OCI-LY1 (cell line): ENCODE results near the gene CNTNAP5.

ENCODE experiments used
- H2AFZ ChIP-seq: fragments of 200-600 bp; sonication (generic), shearing (Covaris generic); 2 replicates; pipeline ENCODE4 v1.6.0; 2014; ENCODE audit warnings: antibody characterized with exemption, mild to moderate bottlenecking, low read length
- H3F3A ChIP-seq: fragments of 200-600 bp; sonication (generic), shearing (Covaris generic); 2 replicates; pipeline ENCODE4 v1.6.0; 2014; ENCODE audit warnings: mild to moderate bottlenecking, antibody characterized with exemption, low read length, moderate library complexity; ENCODE audit not compliant: insufficient read depth
- H3K27ac ChIP-seq: fragments of 200-600 bp; sonication (generic); 2 replicates; pipeline ENCODE4 v1.5.1; 2014; ENCODE audit warnings: low read length, mixed run types, mild to moderate bottlenecking, low read depth; ENCODE audit not compliant: poor library complexity, severe bottlenecking
- H3K27me3 ChIP-seq: fragments of 200-600 bp; sonication (generic); 2 replicates; pipeline ENCODE4 v1.6.0; 2014; ENCODE audit warnings: antibody characterized with exemption, mild to moderate bottlenecking, low read length, moderate library complexity; ENCODE audit not compliant: insufficient read depth
- H3K36me3 ChIP-seq: fragments of 200-600 bp; sonication (generic); 2 replicates; pipeline ENCODE4 v1.6.1; 2014; ENCODE audit warnings: mild to moderate bottlenecking, antibody characterized with exemption, low read length, moderate library complexity, mixed read lengths; ENCODE audit not compliant: insufficient read depth
- H3K4me1 ChIP-seq: fragments of 200-600 bp; sonication (generic); 2 replicates; pipeline ENCODE4 v1.5.1; 2014; ENCODE audit warnings: mild to moderate bottlenecking, low read length, moderate library complexity; ENCODE audit not compliant: insufficient read depth, severe bottlenecking
- H3K4me2 ChIP-seq: fragments of 200-600 bp; sonication (generic), shearing (Covaris generic); 2 replicates; pipeline ENCODE4 v1.6.1; 2014; ENCODE audit warnings: low read length
- H3K4me3 ChIP-seq: fragments of 200-600 bp; sonication (generic); 2 replicates; pipeline ENCODE4 v1.5.1; 2014; ENCODE audit warnings: low read length, low read depth, mild to moderate bottlenecking, mixed read lengths; ENCODE audit not compliant: poor library complexity, severe bottlenecking
- H3K79me2 ChIP-seq: fragments of 200-600 bp; shearing (Covaris generic); 2 replicates; pipeline ENCODE4 v1.6.1; 2016; ENCODE audit warnings: mixed run types, low read length, mixed read lengths; ENCODE audit not compliant: insufficient read depth
- H3K9ac ChIP-seq: fragments of 200-600 bp; sonication (generic), shearing (Covaris generic); 2 replicates; pipeline ENCODE4 v1.6.1; 2014; ENCODE audit warnings: mild to moderate bottlenecking, low read length, mixed read lengths
- H3K9me2 ChIP-seq: fragments of 200-600 bp; sonication (generic), shearing (Covaris generic); 2 replicates; pipeline ENCODE4 v1.6.1; 2014; ENCODE audit warnings: low read depth, mild to moderate bottlenecking, low read length, mixed read lengths
- H3K9me3 ChIP-seq: fragments of 200-600 bp; shearing (Covaris generic); 2 replicates; pipeline ENCODE4 v1.6.1; 2014; ENCODE audit warnings: low read length, mixed read lengths
- H4K20me1 ChIP-seq: fragments of 200-600 bp; sonication (generic), shearing (Covaris generic); 2 replicates; pipeline ENCODE4 v1.6.0; 2016; ENCODE audit warnings: mild to moderate bottlenecking, low read length; ENCODE audit not compliant: insufficient read depth
- EZH2 ChIP-seq: fragments of 200-600 bp; sonication (generic), shearing (Covaris generic); IDR thresholded peaks from 2 replicates; pipeline ENCODE4 v1.8.0; 2017; ENCODE audit warnings: borderline replicate concordance, mixed run types, mild to moderate bottlenecking, antibody characterized with exemption, low read length, moderate library complexity, mixed read lengths
- TF ChIP-seq, protein P1 (sequence below): fragments of 200-600 bp; sonication (generic), shearing (Covaris generic); IDR thresholded peaks from 2 replicates; pipeline ENCODE4 v1.5.1; 2017; ENCODE audit warnings: mild to moderate bottlenecking, antibody characterized with exemption, low read length, moderate library complexity, mixed read lengths

Gene CNTNAP5

DNA sequence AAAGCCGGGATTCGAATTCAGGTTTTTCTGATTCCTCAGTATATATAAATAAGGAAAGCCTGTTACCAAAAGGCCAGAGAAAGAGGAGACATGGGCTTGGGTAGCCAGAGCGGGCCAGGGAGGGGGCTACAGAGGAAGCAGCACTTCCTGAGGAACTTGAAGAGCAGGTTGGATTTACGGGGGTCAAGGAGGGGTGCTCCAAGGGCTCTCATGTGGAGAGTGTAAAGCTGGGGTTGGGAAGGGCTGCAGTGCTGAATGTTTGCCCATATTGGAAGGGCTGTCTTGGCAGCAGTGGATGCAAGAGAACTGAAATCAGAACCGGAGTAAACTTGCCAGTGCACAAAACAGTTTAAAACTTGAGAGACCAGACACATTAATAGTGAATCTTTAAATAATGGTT is 511.5 kb downstream of the CNTNAP5 start:
- Histone ChIP-seq H3K27ac (no peak overlapping the region), H3K9me2 (no peaks in the 10 kb centered on the region), H2AFZ (no peak overlapping the region), H3K4me1 (no peaks in the 10 kb centered on the region), H3K79me2 (no peaks in the 10 kb centered on the region), H3K9ac (no peak overlapping the region), H3K27me3 (no peaks in the 10 kb centered on the region), H3K4me3 (no peak overlapping the region), H3K36me3 (no peaks in the 10 kb centered on the region), H3F3A (no peaks in the 10 kb centered on the region), H4K20me1 (no peaks in the 10 kb centered on the region), H3K4me2 (no peak overlapping the region), H3K9me3 (no peaks in the 10 kb centered on the region)
- no peak for TF ChIP-seq EZH2
- TF ChIP-seq, protein P1, sequence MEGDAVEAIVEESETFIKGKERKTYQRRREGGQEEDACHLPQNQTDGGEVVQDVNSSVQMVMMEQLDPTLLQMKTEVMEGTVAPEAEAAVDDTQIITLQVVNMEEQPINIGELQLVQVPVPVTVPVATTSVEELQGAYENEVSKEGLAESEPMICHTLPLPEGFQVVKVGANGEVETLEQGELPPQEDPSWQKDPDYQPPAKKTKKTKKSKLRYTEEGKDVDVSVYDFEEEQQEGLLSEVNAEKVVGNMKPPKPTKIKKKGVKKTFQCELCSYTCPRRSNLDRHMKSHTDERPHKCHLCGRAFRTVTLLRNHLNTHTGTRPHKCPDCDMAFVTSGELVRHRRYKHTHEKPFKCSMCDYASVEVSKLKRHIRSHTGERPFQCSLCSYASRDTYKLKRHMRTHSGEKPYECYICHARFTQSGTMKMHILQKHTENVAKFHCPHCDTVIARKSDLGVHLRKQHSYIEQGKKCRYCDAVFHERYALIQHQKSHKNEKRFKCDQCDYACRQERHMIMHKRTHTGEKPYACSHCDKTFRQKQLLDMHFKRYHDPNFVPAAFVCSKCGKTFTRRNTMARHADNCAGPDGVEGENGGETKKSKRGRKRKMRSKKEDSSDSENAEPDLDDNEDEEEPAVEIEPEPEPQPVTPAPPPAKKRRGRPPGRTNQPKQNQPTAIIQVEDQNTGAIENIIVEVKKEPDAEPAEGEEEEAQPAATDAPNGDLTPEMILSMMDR, result no peak

DNA sequence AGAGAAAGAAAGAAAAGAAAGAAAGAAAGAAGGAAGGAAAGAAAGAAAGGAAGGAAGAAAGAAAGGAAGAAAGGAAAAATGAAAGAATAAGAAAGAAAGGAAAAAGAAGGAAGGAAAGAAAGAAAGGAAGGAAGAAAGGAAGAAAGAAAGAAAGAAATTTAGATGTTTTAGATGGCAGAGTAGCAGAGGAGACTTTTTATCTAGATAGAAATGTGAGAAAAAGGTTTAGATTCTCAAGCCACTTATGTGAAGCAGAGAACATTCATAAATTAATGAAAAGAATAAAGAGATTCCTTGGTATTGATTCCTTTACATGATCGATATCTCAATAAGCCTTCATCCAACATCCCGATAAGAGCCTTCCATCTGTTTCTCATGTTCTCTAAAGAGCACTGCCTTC is 513.5 kb downstream of the CNTNAP5 start:
- no peak overlapping the region for H3K9ac ChIP-seq
- H3K4me3 ChIP-seq, result no peak overlapping the region
- no peak overlapping the region for H2AFZ ChIP-seq
- H3K9me2 ChIP-seq, result no peaks in the 10 kb centered on the region
- no peak for TF ChIP-seq EZH2
- TF ChIP-seq, protein P1, result no peak
- no peaks in the 10 kb centered on the region for H3K27me3 ChIP-seq
- no peaks in the 10 kb centered on the region for H3F3A ChIP-seq
- no peaks in the 10 kb centered on the region for H3K79me2 ChIP-seq
- H3K27ac ChIP-seq, result no peak overlapping the region
- H3K4me1 ChIP-seq, result no peaks in the 10 kb centered on the region
- no peak overlapping the region for H3K4me2 ChIP-seq
- H3K9me3 ChIP-seq, result no peaks in the 10 kb centered on the region
- H3K36me3 ChIP-seq, result no peaks in the 10 kb centered on the region
- no peaks in the 10 kb centered on the region for H4K20me1 ChIP-seq

DNA sequence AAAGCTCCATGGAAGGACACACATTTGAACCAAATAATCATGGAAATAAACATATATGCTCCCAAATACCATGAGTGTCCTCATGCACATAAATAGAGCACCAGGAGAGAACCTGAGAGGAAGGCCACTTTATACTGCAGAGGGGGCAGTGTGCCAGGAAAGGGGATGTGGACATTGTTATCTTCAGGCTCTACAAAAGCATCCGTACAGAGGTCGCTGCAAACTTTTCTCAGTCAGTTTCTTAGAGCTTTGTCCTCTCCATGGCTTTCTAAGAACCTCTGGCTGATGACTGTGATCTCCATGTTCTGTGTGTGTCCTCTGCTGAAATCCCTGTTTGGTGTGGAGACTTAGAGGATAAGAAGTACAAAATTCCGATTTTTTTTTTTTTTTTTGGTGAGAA is 515.7 kb downstream of the CNTNAP5 start:
- H3K79me2 ChIP-seq, result no peaks in the 10 kb centered on the region
- H3K27ac ChIP-seq, result no peak overlapping the region
- H3K4me3 ChIP-seq, result no peak overlapping the region
- H3K9me3 ChIP-seq, result no peaks in the 10 kb centered on the region
- no peak for TF ChIP-seq EZH2
- TF ChIP-seq, protein P1, result no peak
- no peak overlapping the region for H2AFZ ChIP-seq
- H3K4me2 ChIP-seq, result no peak overlapping the region
- no peaks in the 10 kb centered on the region for H3K9me2 ChIP-seq
- no peaks in the 10 kb centered on the region for H4K20me1 ChIP-seq
- no peaks in the 10 kb centered on the region for H3K4me1 ChIP-seq
- no peak overlapping the region for H3K9ac ChIP-seq
- no peaks in the 10 kb centered on the region for H3K27me3 ChIP-seq
- no peaks in the 10 kb centered on the region for H3K36me3 ChIP-seq
- H3F3A ChIP-seq, result no peaks in the 10 kb centered on the region
